ENCODE results near the gene POLRMT.
"Not testable (repeated sequence)": the region's sequence is repeated elsewhere in the genome, so short reads cannot be mapped to it uniquely, and the experiment has no call there.

The POLRMT gene

DNA sequence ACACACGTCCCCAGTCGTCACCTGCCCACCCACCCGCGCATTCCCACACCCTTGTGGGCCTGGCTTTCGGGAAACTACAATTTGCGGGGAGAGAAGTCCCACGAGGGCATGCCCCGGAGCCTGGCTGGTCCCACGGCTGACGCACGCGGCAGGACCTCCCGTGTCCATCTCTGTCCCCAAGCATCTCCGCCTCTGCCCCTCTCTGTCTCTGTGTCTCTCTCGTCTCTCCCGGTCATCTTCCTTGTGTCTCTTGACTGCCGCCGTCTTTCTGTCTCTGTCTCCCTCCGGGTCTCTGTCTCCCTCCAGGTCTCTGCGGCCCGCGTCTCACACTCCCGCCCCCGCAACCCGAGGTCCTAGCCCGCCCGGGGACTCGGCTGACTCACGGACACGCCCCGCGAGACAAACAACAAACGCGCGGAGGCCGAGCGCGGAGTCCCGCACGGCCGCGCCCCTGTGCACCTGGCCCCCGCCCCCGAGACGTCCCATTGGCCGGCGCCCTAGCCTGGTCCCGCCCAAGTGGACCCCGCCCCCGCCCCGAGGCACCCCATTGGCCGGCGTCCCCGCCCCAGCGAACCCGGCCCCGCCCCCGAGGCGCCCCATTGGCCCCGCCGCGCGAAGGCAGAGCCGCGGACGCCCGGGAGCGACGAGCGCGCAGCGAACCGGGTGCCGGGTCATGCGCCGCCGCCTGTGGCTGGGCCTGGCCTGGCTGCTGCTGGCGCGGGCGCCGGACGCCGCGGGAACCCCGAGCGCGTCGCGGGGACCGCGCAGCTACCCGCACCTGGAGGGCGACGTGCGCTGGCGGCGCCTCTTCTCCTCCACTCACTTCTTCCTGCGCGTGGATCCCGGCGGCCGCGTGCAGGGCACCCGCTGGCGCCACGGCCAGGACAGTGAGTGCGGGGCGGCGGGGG is 6.2 kb upstream of the POLRMT start, which contains the start of gene FGF22:
Gene FGF22 (plus strand): TSS at position 627 of the 908 bp plus-strand sequence. CDS start 47 bp downstream, at position 674.
- peak; percentile 46 for DNase-seq (ENCODE audit: extremely low read depth, low read depth)
- no peak for TF ChIP-seq CTCF (IDR thresholded peaks at IDR 0.05; ENCODE audit: low read depth, low read length)

DNA sequence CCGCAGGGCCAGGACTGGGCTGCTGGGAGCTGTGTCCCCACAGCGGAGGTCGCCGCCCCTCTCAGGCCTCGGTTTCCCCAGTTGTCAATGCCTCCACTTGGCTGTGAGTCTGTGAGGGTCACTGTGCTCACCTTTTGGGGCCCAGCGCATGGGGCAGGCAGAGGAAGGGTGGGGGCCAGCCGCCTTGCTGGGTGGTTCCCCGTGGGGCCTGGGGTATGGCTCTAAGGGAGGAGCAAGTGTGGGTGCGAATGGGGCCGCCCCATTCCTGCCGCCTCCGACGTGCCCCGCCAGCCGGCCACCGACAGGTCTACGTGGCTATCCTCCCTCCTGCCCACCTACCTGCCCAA is 5.5 kb upstream of the POLRMT start:
- DNase-seq (ENCODE audit: extremely low read depth, low read depth) = no peak
- no peak for TF ChIP-seq CTCF (IDR thresholded peaks at IDR 0.05; ENCODE audit: low read depth, low read length)

GRCh38 chr19:634975-635652 is 1.8 kb upstream of the POLRMT start:
- DNase-seq (ENCODE audit: extremely low read depth, low read depth) = no peak
- no peak for TF ChIP-seq CTCF (IDR thresholded peaks at IDR 0.05; ENCODE audit: low read depth, low read length)

DNA sequence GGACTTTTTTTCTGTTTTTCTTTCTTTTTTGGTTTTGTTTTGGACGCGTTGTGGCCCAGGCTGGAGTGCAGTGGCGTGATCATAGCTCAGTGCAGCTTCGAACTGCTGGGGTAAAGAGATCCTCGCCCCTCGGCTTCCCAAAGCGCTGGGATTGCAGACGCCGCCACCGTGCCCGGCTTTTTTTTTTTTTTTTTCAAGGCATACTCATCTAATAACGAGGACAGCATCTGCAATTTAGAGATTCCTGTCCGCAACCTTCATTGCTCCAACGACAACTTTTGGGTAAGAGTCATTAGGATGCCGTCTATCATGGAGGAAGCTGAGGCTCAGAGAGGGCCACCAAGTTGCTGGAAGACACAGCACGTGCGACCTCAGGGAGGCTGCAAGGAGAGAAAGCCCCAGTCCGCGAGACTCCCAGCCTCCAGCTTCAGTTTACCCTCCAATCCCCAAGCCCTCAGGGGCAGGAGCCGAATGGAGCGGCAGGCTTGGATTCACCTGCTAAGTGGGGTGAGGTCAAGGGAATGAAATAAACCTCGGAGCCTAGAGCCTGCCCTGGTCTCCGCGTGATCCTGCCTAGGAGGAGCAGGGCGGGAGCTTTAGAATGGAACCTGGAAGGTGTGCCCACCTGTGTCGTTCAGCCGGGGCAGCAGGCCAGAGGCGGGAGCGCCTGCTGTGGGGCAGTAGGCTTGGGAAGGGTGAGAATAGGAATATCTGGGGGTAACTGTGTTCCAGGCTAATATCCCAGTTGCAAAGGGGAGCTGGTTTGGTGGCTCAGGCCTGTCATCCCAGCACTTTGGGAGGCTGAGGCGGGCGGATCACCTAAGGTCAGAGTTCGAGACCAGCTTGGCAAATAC is 676 bp upstream of the POLRMT start:
- DNase-seq (ENCODE audit: extremely low read depth, low read depth) = no peak
- TF ChIP-seq CTCF (IDR thresholded peaks at IDR 0.05; ENCODE audit: low read depth, low read length) = no peak

DNA sequence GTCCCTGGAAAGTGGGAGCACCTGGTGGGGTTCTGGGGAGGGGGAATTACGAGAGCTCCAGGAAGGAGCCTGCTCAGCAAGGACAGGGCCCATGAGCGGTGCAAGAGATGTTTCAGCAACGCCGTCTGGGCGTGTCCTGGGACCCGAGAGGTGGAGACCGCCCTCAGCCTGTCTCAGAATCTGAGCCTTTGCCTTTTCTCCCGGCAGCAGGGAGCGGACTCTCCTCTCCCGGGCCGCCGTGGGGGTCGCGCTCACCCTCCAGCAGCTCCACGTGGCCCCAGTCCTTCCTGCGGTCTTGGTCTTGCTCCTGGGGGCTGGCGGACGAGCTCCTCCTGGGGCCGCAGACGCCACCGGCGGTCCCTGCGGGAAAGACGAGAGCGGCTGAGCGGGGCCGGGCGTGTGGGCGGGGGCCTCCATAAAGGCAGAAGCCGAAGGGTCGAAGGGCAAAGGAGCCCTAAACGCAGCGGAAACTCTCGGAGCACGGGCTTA is 714 bp downstream of the POLRMT start:
- TF ChIP-seq CTCF (IDR thresholded peaks at IDR 0.05; ENCODE audit: low read depth, low read length) = no peak
- no peak for DNase-seq (ENCODE audit: extremely low read depth, low read depth)

GRCh38 chr19:629961-630714 is 3.2 kb downstream of the POLRMT start:
- TF ChIP-seq CTCF (IDR thresholded peaks at IDR 0.05; ENCODE audit: low read depth, low read length) = no peak
- no peak for DNase-seq (ENCODE audit: extremely low read depth, low read depth)

GRCh38 chr19:629515-629914 is 3.8 kb downstream of the POLRMT start:
- DNase-seq (ENCODE audit: extremely low read depth, low read depth) = not testable (repeated sequence)

Data from AG09319 (cell line).